ENCODE measurements around the gene PTPRK. TPM values are rescaled to one million over a fixed set of nuclear protein-coding genes. Genes with fewer than 3 reads are reported as not detected.

The PTPRK gene
- total RNA-seq, 5 donors from 2014 or later (not counting 1 experiment from before 2014, with no cell fraction given) = 2.1 to 11.1 (median 7.3) TPM

- H3K36me3 Mint-ChIP-seq = no peaks in the 10 kb centered on the region
- H3K4me3 Mint-ChIP-seq = no peak overlapping the region
- no peaks in the 10 kb centered on the region for H3K9me3 Mint-ChIP-seq
- Histone ChIP-seq H3K36me3 (ENCODE audit: control insufficient read depth in 2 of 2, extremely low read depth in 1 of 2, insufficient read depth in 1 of 2, low read length in 1 of 2) (no peaks in the 10 kb centered on the region), H3K27ac (ENCODE audit: low read length) (no peak overlapping the region), H3K4me1 (ENCODE audit: control insufficient read depth in 1 of 2, extremely low read depth in 1 of 2, insufficient read depth in 2 of 2, low read length in 2 of 2) (no peaks in the 10 kb centered on the region), H3K27me3 (replicated peaks in 1 of 2; ENCODE audit: control insufficient read depth in 2 of 2, extremely low read depth in 1 of 2, insufficient read depth in 2 of 2, low read length in 1 of 2) (peaks cover 0 to 3% of the 10 kb centered on the region in 2 experiments), H3K9me3 (no peaks in the 10 kb centered on the region), H3K4me3 (ENCODE audit: control insufficient read depth in 1 of 2, extremely low read depth in 1 of 2, low read length in 1 of 2) (no peak overlapping the region)
- no peak overlapping the region for H3K27ac Mint-ChIP-seq
- POLR2A ChIA-PET = interaction anchor here (0.6 to 0.7 kb wide), 2 partner anchors 42 to 251 kb away, joined by 3 to 4 read pairs; no protein-coding TSS in a partner anchor
- CTCF ChIA-PET = no interaction called here
- H3K27me3 Mint-ChIP-seq = peaks cover 17 to 27% of the 10 kb centered on the region in 2 donors
- H3K4me1 Mint-ChIP-seq = peaks cover 0 to under 1% (median 0%) of the 10 kb centered on the region in 3 donors
- no CpG with 5 or more reads among the region's 2 CpGs for WGBS (ENCODE audit: insufficient coverage)
- DNase-seq (no peak), ATAC-seq (replicated peaks in 1 of 4) (no peak)
Measured at GRCh38 chr6:128512296-128512695, 8.1 kb downstream of the PTPRK start.

GRCh38 chr6:128511506-128511905, 8.9 kb downstream of the PTPRK start:
- H3K4me1 Mint-ChIP-seq = no peaks in the 10 kb centered on the region
- H3K9me3 ChIP-seq = no peaks in the 10 kb centered on the region
- H3K27me3 ChIP-seq (replicated peaks in 1 of 2; ENCODE audit: control insufficient read depth in 2 of 2, extremely low read depth in 1 of 2, insufficient read depth in 2 of 2, low read length in 1 of 2) = peaks cover 0 to 3% of the 10 kb centered on the region in 2 experiments
- H3K4me1 ChIP-seq (ENCODE audit: control insufficient read depth in 1 of 2, extremely low read depth in 1 of 2, insufficient read depth in 2 of 2, low read length in 2 of 2) = no peaks in the 10 kb centered on the region
- ChIA-PET CTCF (interaction anchor here in 1 of 2 donors (0.6 kb wide), 1 partner anchor 39 kb away, joined by 5 read pairs; no protein-coding TSS in a partner anchor), POLR2A (no interaction called here)
- H3K9me3 Mint-ChIP-seq = no peaks in the 10 kb centered on the region
- no peak overlapping the region for H3K27ac ChIP-seq (ENCODE audit: low read length)
- no peak overlapping the region for H3K4me3 Mint-ChIP-seq
- no peak overlapping the region for H3K4me3 ChIP-seq (ENCODE audit: control insufficient read depth in 1 of 2, extremely low read depth in 1 of 2, low read length in 1 of 2)
- H3K27ac Mint-ChIP-seq = no peak overlapping the region
- ATAC-seq (replicated peaks in 1 of 4) (no peak), DNase-seq (no peak)
- H3K36me3 Mint-ChIP-seq = no peaks in the 10 kb centered on the region
- H3K27me3 Mint-ChIP-seq = peaks cover 12 to 22% of the 10 kb centered on the region in 2 donors
- WGBS (ENCODE audit: insufficient coverage) = 100% methylated on average over 2 of the region's 5 CpGs
- H3K36me3 ChIP-seq (ENCODE audit: control insufficient read depth in 2 of 2, extremely low read depth in 1 of 2, insufficient read depth in 1 of 2, low read length in 1 of 2) = no peaks in the 10 kb centered on the region

GRCh38 chr6:128509709-128510108, 10.7 kb downstream of the PTPRK start:
- peaks cover 0 to 3% of the 10 kb centered on the region in 2 experiments for H3K27me3 ChIP-seq (replicated peaks in 1 of 2; ENCODE audit: control insufficient read depth in 2 of 2, extremely low read depth in 1 of 2, insufficient read depth in 2 of 2, low read length in 1 of 2)
- ChIA-PET CTCF (no interaction called here), POLR2A (no interaction called here)
- no peak overlapping the region for H3K27ac Mint-ChIP-seq
- no peak overlapping the region for H3K27ac ChIP-seq (ENCODE audit: low read length)
- H3K4me3 Mint-ChIP-seq = no peak overlapping the region
- no peaks in the 10 kb centered on the region for H3K4me1 Mint-ChIP-seq
- no peaks in the 10 kb centered on the region for H3K4me1 ChIP-seq (ENCODE audit: control insufficient read depth in 1 of 2, extremely low read depth in 1 of 2, insufficient read depth in 2 of 2, low read length in 2 of 2)
- no peak for DNase-seq
- H3K9me3 Mint-ChIP-seq = no peaks in the 10 kb centered on the region
- no peak overlapping the region for H3K4me3 ChIP-seq (ENCODE audit: control insufficient read depth in 1 of 2, extremely low read depth in 1 of 2, low read length in 1 of 2)
- no peaks in the 10 kb centered on the region for H3K36me3 Mint-ChIP-seq
- H3K9me3 ChIP-seq = no peaks in the 10 kb centered on the region
- WGBS (ENCODE audit: insufficient coverage) = no CpG with 5 or more reads among the region's 1 CpG
- peaks cover 9 to 13% of the 10 kb centered on the region in 2 donors for H3K27me3 Mint-ChIP-seq
- no peak for ATAC-seq (replicated peaks in 1 of 4)
- H3K36me3 ChIP-seq (ENCODE audit: control insufficient read depth in 2 of 2, extremely low read depth in 1 of 2, insufficient read depth in 1 of 2, low read length in 1 of 2) = no peaks in the 10 kb centered on the region

GRCh38 chr6:128508588-128509296, 11.7 kb downstream of the PTPRK start:
- Histone ChIP-seq H3K4me3 (ENCODE audit: control insufficient read depth in 1 of 2, extremely low read depth in 1 of 2, low read length in 1 of 2) (no peak overlapping the region), H3K36me3 (ENCODE audit: control insufficient read depth in 2 of 2, extremely low read depth in 1 of 2, insufficient read depth in 1 of 2, low read length in 1 of 2) (no peaks in the 10 kb centered on the region), H3K27me3 (replicated peaks in 1 of 2; ENCODE audit: control insufficient read depth in 2 of 2, extremely low read depth in 1 of 2, insufficient read depth in 2 of 2, low read length in 1 of 2) (peaks cover 0 to 3% of the 10 kb centered on the region in 2 experiments), H3K4me1 (ENCODE audit: control insufficient read depth in 1 of 2, extremely low read depth in 1 of 2, insufficient read depth in 2 of 2, low read length in 2 of 2) (no peaks in the 10 kb centered on the region), H3K27ac (ENCODE audit: low read length) (no peak overlapping the region), H3K9me3 (no peaks in the 10 kb centered on the region)
- ATAC-seq (replicated peaks in 1 of 4) (no peak), DNase-seq (no peak)
- peaks cover 9 to 13% of the 10 kb centered on the region in 2 donors for H3K27me3 Mint-ChIP-seq
- ChIA-PET POLR2A (no interaction called here), CTCF (no interaction called here)
- H3K4me1 Mint-ChIP-seq = no peaks in the 10 kb centered on the region
- no peaks in the 10 kb centered on the region for H3K9me3 Mint-ChIP-seq
- no peak overlapping the region for H3K4me3 Mint-ChIP-seq
- no peaks in the 10 kb centered on the region for H3K36me3 Mint-ChIP-seq
- 100% methylated on average over 4 of the region's 15 CpGs for WGBS (ENCODE audit: insufficient coverage)
- no peak overlapping the region for H3K27ac Mint-ChIP-seq

GRCh38 chr6:128507337-128508310, 12.8 kb downstream of the PTPRK start:
- 80% methylated on average over 1 of the region's 5 CpGs for WGBS (ENCODE audit: insufficient coverage)
- POLR2A ChIA-PET = interaction anchor here in 1 of 2 donors (0.6 kb wide), 1 partner anchor 127 kb away, joined by 3 read pairs; no protein-coding TSS in a partner anchor
- H3K4me3 ChIP-seq (ENCODE audit: control insufficient read depth in 1 of 2, extremely low read depth in 1 of 2, low read length in 1 of 2) = no peak overlapping the region
- CTCF ChIA-PET = no interaction called here
- ATAC-seq (replicated peaks in 1 of 4) = no peak
- peaks cover 0 to 5% of the 10 kb centered on the region in 2 experiments for H3K27me3 ChIP-seq (replicated peaks in 1 of 2; ENCODE audit: control insufficient read depth in 2 of 2, extremely low read depth in 1 of 2, insufficient read depth in 2 of 2, low read length in 1 of 2)
- Mint-ChIP-seq H3K36me3 (no peaks in the 10 kb centered on the region), H3K4me3 (no peak overlapping the region), H3K27me3 (peaks cover 9 to 17% of the 10 kb centered on the region in 2 donors), H3K9me3 (no peaks in the 10 kb centered on the region), H3K27ac (no peak overlapping the region), H3K4me1 (no peaks in the 10 kb centered on the region)
- no peak overlapping the region for H3K27ac ChIP-seq (ENCODE audit: low read length)
- H3K9me3 ChIP-seq = no peaks in the 10 kb centered on the region
- H3K4me1 ChIP-seq (ENCODE audit: control insufficient read depth in 1 of 2, extremely low read depth in 1 of 2, insufficient read depth in 2 of 2, low read length in 2 of 2) = no peaks in the 10 kb centered on the region
- no peak for DNase-seq
- H3K36me3 ChIP-seq (ENCODE audit: control insufficient read depth in 2 of 2, extremely low read depth in 1 of 2, insufficient read depth in 1 of 2, low read length in 1 of 2) = no peaks in the 10 kb centered on the region

- Histone ChIP-seq H3K36me3 (ENCODE audit: control insufficient read depth in 2 of 2, extremely low read depth in 1 of 2, insufficient read depth in 1 of 2, low read length in 1 of 2) (no peaks in the 10 kb centered on the region), H3K4me3 (ENCODE audit: control insufficient read depth in 1 of 2, extremely low read depth in 1 of 2, low read length in 1 of 2) (no peak overlapping the region), H3K9me3 (no peaks in the 10 kb centered on the region), H3K27me3 (replicated peaks in 1 of 2; ENCODE audit: control insufficient read depth in 2 of 2, extremely low read depth in 1 of 2, insufficient read depth in 2 of 2, low read length in 1 of 2) (peaks cover 0 to 9% of the 10 kb centered on the region in 2 experiments), H3K27ac (ENCODE audit: low read length) (no peak overlapping the region), H3K4me1 (ENCODE audit: control insufficient read depth in 1 of 2, extremely low read depth in 1 of 2, insufficient read depth in 2 of 2, low read length in 2 of 2) (no peaks in the 10 kb centered on the region)
- Mint-ChIP-seq H3K27ac (no peak overlapping the region), H3K36me3 (no peaks in the 10 kb centered on the region), H3K27me3 (peaks cover 0 to 12% of the 10 kb centered on the region in 2 donors), H3K4me3 (no peak overlapping the region), H3K9me3 (no peaks in the 10 kb centered on the region), H3K4me1 (no peaks in the 10 kb centered on the region)
- POLR2A ChIA-PET = no interaction called here
- no peak for ATAC-seq (replicated peaks in 1 of 4)
- DNase-seq = no peak
- CTCF ChIA-PET = interaction anchor here (0.5 to 1.2 kb wide), 4 partner anchors 12 to 1072 kb away, joined by 3 to 6 read pairs (median 4); no protein-coding TSS in a partner anchor
- WGBS (ENCODE audit: insufficient coverage) = 100% methylated on average over 1 of the region's 2 CpGs
Measured at GRCh38 chr6:128505603-128506002, 14.8 kb downstream of the PTPRK start.
